ENCODE data around the gene LSM14B. TPM values are rescaled to one million over a fixed set of nuclear protein-coding genes. Genes with fewer than 3 reads are reported as not detected.
"Not testable (repeated sequence)": the region's sequence is repeated elsewhere in the genome, so short reads cannot be mapped to it uniquely, and the experiment has no call there.

The LSM14B gene
- 92.6 TPM for total RNA-seq

- DNase-seq, result peak; percentile 94
Measured at GRCh38 chr20:62121776-62122653, at the start of gene LSM14B. Gene LSM14B (plus strand): TSS chr20:62122475. CDS start chr20:62122667, 192 bp downstream.

- no peak for DNase-seq
Measured at GRCh38 chr20:62073323-62073722, 49.0 kb upstream of the LSM14B start.

- no peak for DNase-seq
Measured at GRCh38 chr20:62079166-62079565, 43.1 kb upstream of the LSM14B start.

- DNase-seq, result no peak
Measured at GRCh38 chr20:62080249-62080990, 41.9 kb upstream of the LSM14B start.

GRCh38 chr20:62083312-62083711, 39.0 kb upstream of the LSM14B start:
- DNase-seq, result no peak

GRCh38 chr20:62084224-62084623, 38.1 kb upstream of the LSM14B start:
- DNase-seq, result not testable (repeated sequence)

GRCh38 chr20:62085206-62085605, 37.1 kb upstream of the LSM14B start:
- DNase-seq, result no peak

- DNase-seq, result no peak
Measured at GRCh38 chr20:62087227-62087626, 35.0 kb upstream of the LSM14B start.

GRCh38 chr20:62087632-62088031, 34.6 kb upstream of the LSM14B start:
- DNase-seq, result no peak

GRCh38 chr20:62088258-62089127, 33.8 kb upstream of the LSM14B start:
- no peak for DNase-seq

GRCh38 chr20:62089393-62089792, 32.9 kb upstream of the LSM14B start:
- no peak for DNase-seq

- DNase-seq, result no peak
Measured at GRCh38 chr20:62096421-62097380, 25.6 kb upstream of the LSM14B start.

GRCh38 chr20:62097881-62098407, 24.3 kb upstream of the LSM14B start:
- DNase-seq, result no peak

GRCh38 chr20:62101078-62101477, 21.2 kb upstream of the LSM14B start:
- no peak for DNase-seq

GRCh38 chr20:62103508-62104233, 18.6 kb upstream of the LSM14B start:
- no peak for DNase-seq

GRCh38 chr20:62104234-62104789, 18.0 kb upstream of the LSM14B start:
- DNase-seq, result no peak

- DNase-seq, result no peak
Measured at GRCh38 chr20:62104791-62105345, 17.4 kb upstream of the LSM14B start.

GRCh38 chr20:62105592-62105991, 16.7 kb upstream of the LSM14B start:
- DNase-seq, result no peak

GRCh38 chr20:62111148-62111547, 11.1 kb upstream of the LSM14B start:
- no peak for DNase-seq

GRCh38 chr20:62112368-62112767, 9.9 kb upstream of the LSM14B start:
- DNase-seq, result no peak
